Trophoblast cell (in vitro differentiated cells and primary cell): Measurements from ENCODE around the gene MLKL.

ENCODE experiments used
- DNase-seq, 2 donors: peaks; one replicate each; pipeline ENCODE4 v3.0.0-alpha.2; 2016
- H2AFZ ChIP-seq: 2 replicates; pipeline ENCODE4 v1.6.1; 2013; ENCODE audit warnings: low read length, moderate library complexity, mild to moderate bottlenecking; ENCODE audit not compliant: insufficient read depth, poor library complexity
- H2AK5ac ChIP-seq: 2 replicates; pipeline ENCODE4 v1.6.1; 2013; ENCODE audit warnings: mild to moderate bottlenecking, low read length
- H2BK120ac ChIP-seq: 2 replicates; pipeline ENCODE4 v1.6.1; 2013; ENCODE audit warnings: low read length, mild to moderate bottlenecking, moderate library complexity; ENCODE audit not compliant: insufficient read depth, poor library complexity
- H2BK12ac ChIP-seq: 2 replicates; pipeline ENCODE4 v1.6.1; 2013; ENCODE audit warnings: mild to moderate bottlenecking, low read length, moderate library complexity
- H2BK5ac ChIP-seq: 2 replicates; pipeline ENCODE4 v1.6.1; 2013; ENCODE audit warnings: low read length, low read depth, moderate library complexity, mild to moderate bottlenecking; ENCODE audit not compliant: poor library complexity
- H3K14ac ChIP-seq: 2 replicates; pipeline ENCODE4 v1.6.1; 2013; ENCODE audit warnings: mild to moderate bottlenecking, low read length
- H3K18ac ChIP-seq: 2 replicates; pipeline ENCODE4 v1.6.1; 2013; ENCODE audit warnings: mild to moderate bottlenecking, low read length
- H3K23ac ChIP-seq: 2 replicates; pipeline ENCODE4 v1.6.1; 2013; ENCODE audit warnings: low read length
- H3K27ac ChIP-seq: 2 replicates; pipeline ENCODE4 v1.5.1; 2013; ENCODE audit warnings: low read depth, mild to moderate bottlenecking, inconsistent platforms, low read length, moderate library complexity
- H3K27me3 ChIP-seq: 2 replicates; pipeline ENCODE4 v1.6.1; 2013; ENCODE audit warnings: inconsistent platforms, mild to moderate bottlenecking, low read length, moderate library complexity; ENCODE audit not compliant: insufficient read depth
- H3K36me3 ChIP-seq, 2 experiments: 1 replicate in 1 of 2; 2 replicates in 1 of 2; pipeline ENCODE4 v1.6.1; 2013; ENCODE audit warnings: low read length in 2 of 2, mild to moderate bottlenecking in 2 of 2, moderate library complexity in 1 of 2; ENCODE audit not compliant: insufficient read depth in 2 of 2, control insufficient read depth in 1 of 2
- H3K4ac ChIP-seq: 2 replicates; pipeline ENCODE4 v1.6.1; 2013; ENCODE audit warnings: low read depth, mild to moderate bottlenecking, low read length, moderate library complexity
- H3K4me1 ChIP-seq, 2 experiments: 1 replicate in 1 of 2; 2 replicates in 1 of 2; pipeline ENCODE4 v1.6.1; 2013; ENCODE audit warnings: low read length in 2 of 2, mild to moderate bottlenecking in 2 of 2, moderate library complexity in 1 of 2; ENCODE audit not compliant: insufficient read depth in 2 of 2, control insufficient read depth in 1 of 2
- H3K4me2 ChIP-seq: 2 replicates; pipeline ENCODE4 v1.6.1; 2013; ENCODE audit warnings: inconsistent platforms, mild to moderate bottlenecking, low read length, moderate library complexity
- H3K4me3 ChIP-seq: 2 replicates; pipeline ENCODE4 v1.5.1; 2013; ENCODE audit warnings: mild to moderate bottlenecking, low read depth, low read length, inconsistent platforms
- H3K79me1 ChIP-seq: one replicate; pipeline ENCODE4 v1.6.1; 2013; ENCODE audit warnings: low read length
- H3K79me2 ChIP-seq: 2 replicates; pipeline ENCODE4 v1.6.1; 2013; ENCODE audit warnings: low read length, mild to moderate bottlenecking; ENCODE audit not compliant: control insufficient read depth, insufficient read depth, poor library complexity
- H3K9ac ChIP-seq: 2 replicates; pipeline ENCODE4 v1.6.1; 2013; ENCODE audit warnings: mild to moderate bottlenecking, low read length
- H3K9me3 ChIP-seq: 2 replicates; pipeline ENCODE4 v1.6.1; 2013; ENCODE audit warnings: low read depth, mild to moderate bottlenecking, control low read depth, inconsistent platforms, low read length; ENCODE audit not compliant: insufficient read depth
- H4K12ac ChIP-seq: 2 replicates; pipeline ENCODE4 v1.6.1; 2013; ENCODE audit warnings: low read depth, mild to moderate bottlenecking, low read length, moderate library complexity
- H4K8ac ChIP-seq: 2 replicates; pipeline ENCODE4 v1.6.1; 2013; ENCODE audit warnings: low read depth, mild to moderate bottlenecking, low read length, moderate library complexity
- H4K91ac ChIP-seq: one replicate; pipeline ENCODE4 v1.6.1; 2013; ENCODE audit warnings: low read depth, mild to moderate bottlenecking, low read length, moderate library complexity
- WGBS: extraction: QIAGEN DNeasy Blood & Tissue Kit; methylation state at CpG from one replicate; pipeline ENCODE4 v1.1.7; 2013; ENCODE audit warnings: missing lambda C conversion rate; ENCODE audit not compliant: insufficient read length, insufficient coverage; ENCODE audit errors: extremely low coverage; 5-methylcytosine and 5-hydroxymethylcytosine counted together

MLKL gene

GRCh38 chr16:74738816-74739215 is 38.2 kb upstream of the MLKL start:
- no peak for DNase-seq
- Histone ChIP-seq H3K9me3 (no peaks in the 10 kb centered on the region), H3K18ac (no peak overlapping the region), H3K79me2 (no peaks in the 10 kb centered on the region), H3K23ac (no peak overlapping the region), H2AFZ (no peak overlapping the region), H2BK120ac (no peak overlapping the region), H3K79me1 (peaks cover 4% of the 10 kb centered on the region), H2AK5ac (no peak overlapping the region), H3K4me3 (no peak overlapping the region), H2BK12ac (no peak overlapping the region), H3K4me2 (no peak overlapping the region), H2BK5ac (no peak overlapping the region), H4K91ac (no peak overlapping the region), H3K27me3 (no peaks in the 10 kb centered on the region), H4K8ac (no peak overlapping the region), H3K4me1 (peaks cover 15 to 19% of the 10 kb centered on the region in 2 experiments), H3K27ac (no peak overlapping the region), H3K36me3 (no peaks in the 10 kb centered on the region), H4K12ac (no peak overlapping the region), H3K4ac (no peak overlapping the region), H3K9ac (no peak overlapping the region), H3K14ac (no peak overlapping the region)
- WGBS = no CpG with 5 or more reads among the region's 11 CpGs

- Histone ChIP-seq H2BK5ac (no peak overlapping the region), H2AK5ac (no peak overlapping the region), H2BK12ac (no peak overlapping the region), H3K4me1 (peaks cover 18 to 22% of the 10 kb centered on the region in 2 experiments), H3K27me3 (no peaks in the 10 kb centered on the region), H3K79me2 (no peaks in the 10 kb centered on the region), H4K12ac (no peak overlapping the region), H3K14ac (no peak overlapping the region), H3K36me3 (no peaks in the 10 kb centered on the region), H3K4me3 (no peak overlapping the region), H3K9me3 (no peaks in the 10 kb centered on the region), H2BK120ac (no peak overlapping the region), H3K18ac (no peak overlapping the region), H3K23ac (no peak overlapping the region), H4K91ac (no peak overlapping the region), H3K27ac (no peak overlapping the region), H3K79me1 (peaks cover 4% of the 10 kb centered on the region), H4K8ac (no peak overlapping the region), H3K4ac (no peak overlapping the region), H2AFZ (no peak overlapping the region), H3K4me2 (no peak overlapping the region), H3K9ac (no peak overlapping the region)
- no CpG with 5 or more reads among the region's 10 CpGs for WGBS
- no peak for DNase-seq
Measured at GRCh38 chr16:74738113-74738541, 37.5 kb upstream of the MLKL start.

GRCh38 chr16:74737521-74737920 is 36.9 kb upstream of the MLKL start:
- H2AK5ac ChIP-seq = no peak overlapping the region
- H3K9me3 ChIP-seq = no peaks in the 10 kb centered on the region
- no peaks in the 10 kb centered on the region for H3K27me3 ChIP-seq
- no peak overlapping the region for H3K23ac ChIP-seq
- no peak overlapping the region for H3K14ac ChIP-seq
- H2BK120ac ChIP-seq = no peak overlapping the region
- no peak overlapping the region for H2BK5ac ChIP-seq
- no CpG with 5 or more reads among the region's 6 CpGs for WGBS
- H3K4me1 ChIP-seq = peaks cover 18 to 22% of the 10 kb centered on the region in 2 experiments
- no peak overlapping the region for H3K18ac ChIP-seq
- no peaks in the 10 kb centered on the region for H3K79me2 ChIP-seq
- no peak overlapping the region for H3K4ac ChIP-seq
- no peaks in the 10 kb centered on the region for H3K36me3 ChIP-seq
- H2AFZ ChIP-seq = no peak overlapping the region
- H4K12ac ChIP-seq = no peak overlapping the region
- no peak overlapping the region for H4K91ac ChIP-seq
- H4K8ac ChIP-seq = no peak overlapping the region
- H2BK12ac ChIP-seq = no peak overlapping the region
- no peak overlapping the region for H3K9ac ChIP-seq
- H3K4me2 ChIP-seq = no peak overlapping the region
- no peak overlapping the region for H3K27ac ChIP-seq
- peaks cover 4% of the 10 kb centered on the region for H3K79me1 ChIP-seq
- no peak overlapping the region for H3K4me3 ChIP-seq
- no peak for DNase-seq

GRCh38 chr16:74736531-74737157 is 36.0 kb upstream of the MLKL start:
- no peak overlapping the region for H3K14ac ChIP-seq
- no peak overlapping the region for H3K18ac ChIP-seq
- no peak overlapping the region for H2BK120ac ChIP-seq
- no peak overlapping the region for H4K91ac ChIP-seq
- H3K4me2 ChIP-seq = no peak overlapping the region
- H3K23ac ChIP-seq = no peak overlapping the region
- no CpG with 5 or more reads among the region's 9 CpGs for WGBS
- H3K27ac ChIP-seq = no peak overlapping the region
- H3K79me2 ChIP-seq = no peaks in the 10 kb centered on the region
- H4K12ac ChIP-seq = no peak overlapping the region
- no peak overlapping the region for H2BK5ac ChIP-seq
- peaks cover 18% of the 10 kb centered on the region in 2 experiments for H3K4me1 ChIP-seq
- H3K36me3 ChIP-seq = no peaks in the 10 kb centered on the region
- H3K4me3 ChIP-seq = no peak overlapping the region
- no peaks in the 10 kb centered on the region for H3K9me3 ChIP-seq
- H2AK5ac ChIP-seq = no peak overlapping the region
- no peak overlapping the region for H2BK12ac ChIP-seq
- H3K9ac ChIP-seq = no peak overlapping the region
- no peak for DNase-seq
- H3K27me3 ChIP-seq = no peaks in the 10 kb centered on the region
- H2AFZ ChIP-seq = no peak overlapping the region
- H3K4ac ChIP-seq = no peak overlapping the region
- H4K8ac ChIP-seq = no peak overlapping the region
- peaks cover 4% of the 10 kb centered on the region for H3K79me1 ChIP-seq
